Transverse colon (tissue), 3 donors: Measurements from ENCODE around the gene FGF6.

Experiments used
- POLR2A ChIP-seq: fragments of 450-650 bp; IDR thresholded peaks from one replicate; pipeline ENCODE4 v1.6.1; 2016; ENCODE audit warnings: antibody characterized with exemption, mild to moderate bottlenecking, moderate library complexity
- TF ChIP-seq, protein P1 (sequence below), 5 experiments: fragments of 200-600 bp in 3 of 5; fragments of 450-650 bp in 2 of 5; sonication (generic) in 3 of 5; IDR thresholded peaks; 1 replicate in 2 of 5; 2 replicates in 3 of 5; pipeline ENCODE4 v1.5.1; 2016 to 2017; ENCODE audit warnings: antibody characterized with exemption in 5 of 5, inconsistent platforms in 3 of 5, mild to moderate bottlenecking in 2 of 5, moderate library complexity in 1 of 5

DNA sequence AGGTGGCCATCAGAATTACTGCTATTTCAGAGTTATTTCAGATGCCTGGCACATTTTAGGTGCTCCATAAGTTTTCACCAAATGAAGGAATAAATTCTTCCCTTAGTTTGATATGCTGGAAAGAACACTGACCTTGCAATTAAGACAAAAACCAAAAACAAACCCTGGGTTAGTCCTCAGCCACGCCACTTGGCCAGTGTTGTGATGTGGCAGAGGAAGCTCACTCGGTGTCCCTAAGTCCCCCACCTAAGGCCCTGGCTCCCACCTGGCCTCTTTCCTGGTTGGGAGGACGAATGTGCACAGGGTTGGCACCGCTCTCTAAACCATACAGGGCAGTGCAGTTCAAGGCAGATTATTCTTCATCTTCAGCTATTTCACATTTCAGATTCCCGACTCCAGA lies 52.4 kb downstream of the FGF6 start:
- no peak for TF ChIP-seq POLR2A
- TF ChIP-seq, protein P1, sequence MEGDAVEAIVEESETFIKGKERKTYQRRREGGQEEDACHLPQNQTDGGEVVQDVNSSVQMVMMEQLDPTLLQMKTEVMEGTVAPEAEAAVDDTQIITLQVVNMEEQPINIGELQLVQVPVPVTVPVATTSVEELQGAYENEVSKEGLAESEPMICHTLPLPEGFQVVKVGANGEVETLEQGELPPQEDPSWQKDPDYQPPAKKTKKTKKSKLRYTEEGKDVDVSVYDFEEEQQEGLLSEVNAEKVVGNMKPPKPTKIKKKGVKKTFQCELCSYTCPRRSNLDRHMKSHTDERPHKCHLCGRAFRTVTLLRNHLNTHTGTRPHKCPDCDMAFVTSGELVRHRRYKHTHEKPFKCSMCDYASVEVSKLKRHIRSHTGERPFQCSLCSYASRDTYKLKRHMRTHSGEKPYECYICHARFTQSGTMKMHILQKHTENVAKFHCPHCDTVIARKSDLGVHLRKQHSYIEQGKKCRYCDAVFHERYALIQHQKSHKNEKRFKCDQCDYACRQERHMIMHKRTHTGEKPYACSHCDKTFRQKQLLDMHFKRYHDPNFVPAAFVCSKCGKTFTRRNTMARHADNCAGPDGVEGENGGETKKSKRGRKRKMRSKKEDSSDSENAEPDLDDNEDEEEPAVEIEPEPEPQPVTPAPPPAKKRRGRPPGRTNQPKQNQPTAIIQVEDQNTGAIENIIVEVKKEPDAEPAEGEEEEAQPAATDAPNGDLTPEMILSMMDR (IDR thresholded peaks at IDR 0.05): no peak
